Epidermal melanocyte (primary cell): Measurements from ENCODE around the gene MRTFA.
"Not testable (repeated sequence)": the region's sequence is repeated elsewhere in the genome, so short reads cannot be mapped to it uniquely, and the experiment has no call there.

Source experiments
- DNase-seq: peaks from one replicate; pipeline ENCODE4 v3.0.0; 2011; ENCODE audit warnings: low spot score; ENCODE audit not compliant: insufficient read length

Gene MRTFA

GRCh38 chr22:40660730-40661129, 24.2 kb upstream of the MRTFA start:
- DNase-seq: no peak

- DNase-seq: no peak
Measured at GRCh38 chr22:40659166-40659565, 22.6 kb upstream of the MRTFA start.

DNA sequence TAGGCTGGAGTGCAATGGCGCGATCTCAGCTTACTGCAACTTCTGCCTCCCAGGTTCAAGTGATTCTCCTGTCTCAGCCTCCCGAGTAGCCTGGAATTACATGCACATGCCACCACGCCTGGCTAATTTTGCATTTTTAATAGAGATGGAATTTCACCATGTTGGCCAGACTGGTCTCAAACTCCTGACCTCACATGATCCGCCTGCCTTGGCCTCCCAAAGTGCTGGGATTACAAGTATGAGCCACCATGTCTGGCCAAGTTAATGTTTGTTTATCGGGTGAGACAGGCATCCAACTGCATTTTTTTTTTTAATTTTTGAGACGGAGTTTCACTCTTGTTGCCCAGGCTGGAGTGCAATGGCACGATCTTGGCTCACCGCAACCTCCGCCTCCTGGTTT, 20.1 kb upstream of the MRTFA start:
- not testable (repeated sequence) for DNase-seq

GRCh38 chr22:40655941-40656340, 19.4 kb upstream of the MRTFA start:
- DNase-seq: not testable (repeated sequence)

DNA sequence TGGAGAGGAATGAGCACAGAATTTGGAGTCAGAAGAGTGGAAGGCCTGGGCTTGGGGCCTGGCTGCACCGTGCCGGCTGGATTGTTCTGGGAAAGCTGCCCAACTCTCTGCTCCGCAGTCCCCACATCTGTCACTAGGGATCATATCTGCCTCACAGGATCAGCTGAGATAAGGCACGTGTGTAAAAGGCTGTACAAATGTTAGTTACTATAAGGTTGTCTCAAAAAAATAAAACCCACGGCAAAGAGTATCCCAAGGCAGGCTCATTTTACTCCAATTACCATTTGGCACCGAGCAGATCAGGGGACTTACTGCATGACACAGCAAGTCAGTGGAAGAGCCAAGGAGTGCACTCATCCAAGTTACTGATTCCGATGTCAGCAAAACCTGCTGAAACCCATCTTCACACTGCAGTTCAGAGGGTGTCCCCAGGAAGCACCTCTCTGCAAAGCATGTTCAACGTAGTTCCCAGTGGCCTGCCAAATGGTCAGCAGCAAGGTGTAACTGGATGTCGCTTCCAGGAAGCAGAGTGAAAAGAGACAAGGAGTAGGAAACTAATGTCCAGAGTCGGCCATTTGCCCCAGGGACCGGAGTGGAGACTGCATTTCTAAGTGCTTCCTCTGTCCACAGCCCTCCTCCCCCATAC, 18.1 kb upstream of the MRTFA start:
- peak; percentile 40 for DNase-seq

DNA sequence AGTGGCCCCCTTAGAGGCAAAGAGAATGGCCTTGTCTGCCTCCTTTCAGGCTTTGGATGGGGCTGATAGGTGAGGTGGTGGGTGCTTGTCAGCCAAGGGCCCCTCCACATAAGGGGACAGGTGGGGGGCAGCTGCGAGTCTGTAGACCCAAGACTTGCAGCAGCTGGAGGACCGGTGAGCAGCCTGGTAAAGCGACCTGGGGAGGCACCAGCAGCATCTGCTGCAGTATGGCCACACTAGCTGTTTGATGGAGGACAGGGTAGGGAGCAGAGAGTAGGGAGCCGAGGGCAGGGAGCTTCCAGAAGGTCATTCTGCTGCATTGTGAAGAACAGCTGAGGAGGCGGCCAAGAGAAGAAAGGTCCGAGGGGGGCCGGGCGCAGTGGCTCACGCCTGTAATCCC, 16.8 kb upstream of the MRTFA start:
- DNase-seq: no peak

DNA sequence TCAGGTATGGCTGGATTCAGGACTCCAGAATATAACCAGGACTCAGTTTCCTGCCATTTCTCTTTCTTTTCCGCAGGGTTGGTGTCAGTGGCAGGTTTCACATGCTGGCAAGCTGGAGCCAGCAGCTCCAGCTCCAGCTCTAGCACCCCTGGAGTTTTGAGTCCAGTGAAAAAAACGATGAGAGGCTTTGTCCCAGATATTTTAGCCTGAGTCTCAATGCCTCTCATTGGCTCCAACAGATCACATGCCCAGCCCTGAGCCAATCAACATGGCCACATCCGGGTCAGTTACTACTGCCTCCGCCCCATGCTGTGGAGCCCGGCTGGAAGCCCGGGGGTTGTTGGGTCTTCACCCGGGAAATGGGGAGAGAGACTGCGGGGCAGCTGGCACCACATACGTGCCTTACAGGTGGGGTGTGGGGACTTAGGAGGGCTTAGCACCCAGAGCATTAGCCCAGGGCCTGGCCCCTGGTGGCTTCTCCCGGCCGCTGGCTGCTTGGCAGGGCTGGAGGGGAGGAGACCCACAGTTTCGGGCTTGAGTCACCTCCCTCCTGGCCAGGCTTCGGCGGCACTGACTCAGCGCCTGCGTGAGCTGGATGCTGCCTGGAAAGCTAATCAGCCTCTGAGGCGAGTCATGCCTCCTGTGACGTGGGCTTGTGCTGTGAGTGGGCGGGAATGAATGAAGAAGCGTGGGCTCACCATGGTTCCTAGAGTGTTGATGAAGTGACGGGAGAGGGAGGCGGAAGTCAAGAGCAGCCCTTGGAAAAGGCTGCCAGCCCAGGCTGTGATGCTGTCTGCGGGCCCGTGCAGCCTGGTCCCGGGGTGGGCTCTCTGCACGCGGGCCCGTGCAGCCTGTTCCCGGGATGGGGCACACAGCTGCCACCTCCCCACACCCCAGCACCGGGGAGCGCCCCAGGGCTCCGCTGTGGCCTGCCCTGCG, 15.3 kb upstream of the MRTFA start:
- DNase-seq: peak; percentile 87

DNA sequence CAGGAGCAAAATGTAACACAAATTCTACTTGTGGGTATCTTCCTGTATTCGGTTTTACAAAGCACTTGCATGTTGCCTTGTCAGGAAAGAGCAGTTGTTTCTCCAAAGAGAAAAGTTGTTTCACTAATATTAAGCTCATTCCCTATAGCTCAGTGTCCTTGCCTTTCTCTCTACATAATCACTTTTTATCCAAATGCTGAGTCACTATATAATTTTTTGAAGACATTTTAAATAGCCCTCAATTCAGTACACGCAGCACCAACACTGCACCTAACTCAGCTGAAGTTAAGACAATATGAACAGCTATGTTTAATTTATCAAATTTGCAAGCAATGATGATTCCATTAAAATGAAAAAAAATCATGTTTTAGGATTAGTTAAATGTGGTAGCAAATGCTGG, 14.5 kb upstream of the MRTFA start:
- DNase-seq: no peak

DNA sequence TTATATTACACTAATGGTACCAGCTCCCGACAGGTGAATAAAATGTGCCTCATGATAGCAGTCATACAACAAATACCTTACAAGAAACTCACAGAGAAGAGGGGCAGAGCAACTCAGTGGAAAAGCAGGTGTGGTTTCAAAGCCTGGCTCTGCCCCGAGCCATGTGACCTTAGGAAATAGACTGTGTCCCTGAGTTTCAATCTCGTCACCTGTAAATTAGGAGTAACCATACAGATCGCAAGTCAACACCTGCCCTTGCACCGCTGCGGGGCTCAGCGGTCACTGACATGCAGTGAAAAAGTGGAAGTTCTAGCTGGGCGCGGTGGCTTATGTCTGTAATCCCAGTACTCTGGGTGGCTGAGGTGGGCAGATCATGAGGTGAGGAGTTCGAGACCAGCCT, 11.9 kb upstream of the MRTFA start:
- no peak for DNase-seq

GRCh38 chr22:40645579-40646197, 9.2 kb upstream of the MRTFA start:
- DNase-seq: no peak

- DNase-seq: no peak
Measured at GRCh38 chr22:40642316-40642715, 5.8 kb upstream of the MRTFA start.

GRCh38 chr22:40641269-40641668, 4.8 kb upstream of the MRTFA start:
- no peak for DNase-seq

GRCh38 chr22:40638261-40638660, 1.7 kb upstream of the MRTFA start:
- no peak for DNase-seq

- DNase-seq: no peak
Measured at GRCh38 chr22:40637183-40638150, 948 bp upstream of the MRTFA start.

DNA sequence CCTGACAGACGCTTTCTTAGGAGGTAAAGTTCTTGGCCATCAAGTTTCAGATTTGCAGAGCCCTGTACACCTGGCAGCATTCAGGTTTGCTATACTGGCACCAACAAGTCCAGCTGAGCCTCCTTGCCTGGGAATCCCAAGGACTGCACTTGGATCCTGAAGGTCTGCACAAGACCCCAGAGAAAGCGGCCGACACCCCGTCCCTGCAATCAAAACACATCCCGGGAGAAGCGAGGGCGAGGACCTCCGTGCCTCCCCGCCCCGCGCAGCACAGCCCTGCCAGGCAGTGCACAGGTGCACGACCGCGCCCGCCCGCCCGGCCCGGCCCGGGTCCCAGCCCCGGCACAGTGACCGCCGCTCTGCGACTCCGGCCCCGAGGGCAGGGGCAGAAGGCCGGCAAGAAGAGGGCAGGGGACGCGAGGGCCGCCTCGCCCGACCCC, 559 bp downstream of the MRTFA start:
- DNase-seq: no peak

DNA sequence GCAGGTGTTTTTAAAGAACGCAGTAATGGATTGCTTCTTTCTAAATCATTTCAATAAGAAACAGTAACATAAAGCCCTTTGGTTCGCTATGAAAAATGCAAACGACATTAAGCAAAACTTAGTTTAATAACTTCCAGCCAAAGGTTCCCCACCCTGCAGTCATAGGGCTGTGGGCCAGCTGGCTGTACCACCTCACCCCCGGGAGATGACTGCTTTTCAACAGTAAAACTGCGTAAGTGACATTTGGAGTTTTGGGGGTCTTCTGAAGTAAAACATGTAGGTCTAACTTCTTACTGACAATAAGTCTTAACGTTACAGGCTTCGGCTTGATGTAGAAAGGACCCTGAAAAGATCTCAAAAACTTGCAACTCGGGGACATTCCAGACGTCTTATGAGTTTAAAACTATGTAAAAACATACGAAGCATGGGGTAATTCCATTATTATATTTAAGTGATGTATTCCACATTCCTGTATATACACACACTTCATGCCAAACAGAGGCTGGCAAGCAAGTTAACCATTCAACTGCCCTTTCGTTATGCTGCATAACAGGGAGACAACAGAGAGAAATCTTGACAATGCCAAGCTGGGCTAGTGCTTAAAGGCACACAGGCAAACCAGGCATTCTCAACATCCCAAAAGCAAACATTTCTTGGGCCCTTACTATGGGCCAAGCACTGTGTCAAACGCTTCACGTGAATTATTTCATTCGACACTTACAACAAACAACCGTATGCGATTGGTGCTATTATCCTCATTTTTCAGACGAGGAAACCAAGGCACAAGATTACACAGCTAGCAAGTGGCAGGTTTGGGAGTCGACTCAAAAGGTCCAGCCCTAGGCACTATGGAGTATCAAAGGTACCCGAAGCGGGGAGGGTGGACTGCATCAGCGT, 1.2 kb downstream of the MRTFA start:
- no peak for DNase-seq

DNA sequence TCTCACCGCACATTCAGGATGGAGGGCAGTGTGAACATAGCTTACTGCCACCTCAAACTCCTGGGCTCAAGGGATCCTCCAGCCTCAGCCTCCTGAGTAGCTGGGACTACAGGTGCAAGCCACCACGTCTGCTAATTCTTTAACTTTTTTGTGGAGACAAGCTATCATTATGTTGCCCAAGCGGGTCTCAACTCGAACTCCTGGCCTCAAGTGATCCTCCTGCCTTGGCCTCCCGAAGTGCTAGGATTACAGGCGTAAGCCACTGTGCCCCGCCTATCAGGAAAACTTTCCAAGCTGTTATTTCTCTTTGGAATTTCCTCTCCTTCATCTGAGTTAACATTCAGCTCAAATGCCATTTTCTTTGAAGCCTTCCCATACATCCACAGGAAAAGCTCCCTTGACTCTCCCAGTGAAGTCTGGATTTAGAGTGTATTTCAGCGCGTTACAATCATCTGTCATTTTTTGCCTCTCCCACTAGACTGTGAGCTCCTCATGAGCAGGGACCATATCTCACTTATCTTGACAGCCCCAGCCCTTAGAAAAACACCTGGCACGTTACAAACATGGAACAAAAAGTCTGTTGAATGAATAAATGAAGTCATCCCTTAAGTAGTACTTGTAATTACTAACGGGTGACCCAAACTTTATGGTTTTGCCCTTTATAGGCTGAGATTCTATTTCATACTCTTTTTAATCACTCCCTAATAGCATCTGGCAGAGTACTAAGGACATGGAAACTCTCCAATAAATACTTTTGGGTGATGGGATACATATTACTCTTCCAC, 2.2 kb downstream of the MRTFA start:
- DNase-seq: no peak

- no peak for DNase-seq
Measured at GRCh38 chr22:40633036-40633435, 3.5 kb downstream of the MRTFA start.

- DNase-seq: no peak
Measured at GRCh38 chr22:40631925-40632324, 4.6 kb downstream of the MRTFA start.
